NCI-H2227 treated with DMSO at 0.1 percent for 48 hours (cell line): ENCODE data around the gene LRRC46.

Experiments
- DNase-seq: peaks from one replicate; lab custom pipeline; 2025; lab: John Stamatoyannopoulos, UW

Gene LRRC46

DNA sequence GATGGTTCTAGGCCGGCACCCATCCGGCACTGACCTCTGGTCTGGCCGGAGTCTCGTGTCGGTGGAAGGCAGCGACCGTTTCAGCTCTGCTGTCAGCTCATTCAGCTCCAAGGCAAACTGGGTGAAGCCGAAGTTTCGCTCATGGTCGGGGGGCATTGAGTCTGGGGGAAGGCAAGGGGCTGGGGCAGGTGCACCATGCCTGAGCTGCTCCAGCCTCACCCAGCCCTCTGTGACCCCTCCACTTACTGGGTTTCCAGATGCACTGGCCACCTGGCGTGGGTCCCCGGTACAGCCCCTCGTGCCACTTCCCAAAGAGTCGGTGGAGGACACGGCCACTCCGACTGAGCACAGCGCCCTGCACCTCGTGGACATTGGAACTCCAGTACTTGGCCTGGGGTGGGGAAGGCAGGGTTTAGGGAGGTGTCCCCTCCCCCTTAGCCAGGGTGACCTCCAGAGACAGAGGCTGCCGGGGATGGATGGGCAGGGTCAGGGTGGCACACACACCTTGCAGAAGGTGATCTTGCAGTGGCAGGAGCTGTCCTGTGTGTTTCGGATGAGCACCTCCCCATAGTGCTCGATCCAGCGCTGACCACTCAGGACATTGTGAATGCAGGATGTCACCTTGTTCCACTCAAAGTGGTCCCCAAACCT lies 22.5 kb upstream of the LRRC46 start:
- DNase-seq: no peak

DNA sequence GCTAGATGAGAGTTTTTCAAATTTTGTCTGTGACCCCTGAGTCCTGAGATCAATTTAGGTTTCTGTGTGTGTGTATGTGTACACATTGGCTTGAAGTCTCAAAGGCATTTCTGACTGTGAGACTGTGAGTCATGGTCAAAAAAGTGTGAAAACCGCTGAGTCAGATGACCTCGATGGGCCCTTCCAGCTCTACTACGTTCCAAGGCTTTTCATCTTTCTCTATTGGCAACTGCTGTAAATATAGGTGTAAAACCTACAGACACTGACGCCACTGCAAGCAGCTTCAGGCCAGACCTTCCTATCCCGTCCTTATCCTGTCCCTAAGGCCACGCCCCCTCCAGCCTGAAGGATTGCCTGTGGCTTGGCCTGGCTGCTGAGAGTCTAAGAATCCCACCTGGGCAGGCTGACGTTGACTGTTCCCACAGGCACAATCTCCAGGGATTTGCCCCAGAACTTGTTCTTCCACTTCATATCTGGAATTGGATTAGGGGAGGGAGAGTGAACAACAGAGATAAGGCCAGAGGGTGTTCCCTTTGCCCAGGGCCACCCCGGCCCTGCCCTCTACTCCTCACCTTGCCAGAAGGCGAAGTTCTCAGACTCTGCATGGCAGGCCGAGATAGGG lies 21.2 kb upstream of the LRRC46 start:
- no peak for DNase-seq

DNA sequence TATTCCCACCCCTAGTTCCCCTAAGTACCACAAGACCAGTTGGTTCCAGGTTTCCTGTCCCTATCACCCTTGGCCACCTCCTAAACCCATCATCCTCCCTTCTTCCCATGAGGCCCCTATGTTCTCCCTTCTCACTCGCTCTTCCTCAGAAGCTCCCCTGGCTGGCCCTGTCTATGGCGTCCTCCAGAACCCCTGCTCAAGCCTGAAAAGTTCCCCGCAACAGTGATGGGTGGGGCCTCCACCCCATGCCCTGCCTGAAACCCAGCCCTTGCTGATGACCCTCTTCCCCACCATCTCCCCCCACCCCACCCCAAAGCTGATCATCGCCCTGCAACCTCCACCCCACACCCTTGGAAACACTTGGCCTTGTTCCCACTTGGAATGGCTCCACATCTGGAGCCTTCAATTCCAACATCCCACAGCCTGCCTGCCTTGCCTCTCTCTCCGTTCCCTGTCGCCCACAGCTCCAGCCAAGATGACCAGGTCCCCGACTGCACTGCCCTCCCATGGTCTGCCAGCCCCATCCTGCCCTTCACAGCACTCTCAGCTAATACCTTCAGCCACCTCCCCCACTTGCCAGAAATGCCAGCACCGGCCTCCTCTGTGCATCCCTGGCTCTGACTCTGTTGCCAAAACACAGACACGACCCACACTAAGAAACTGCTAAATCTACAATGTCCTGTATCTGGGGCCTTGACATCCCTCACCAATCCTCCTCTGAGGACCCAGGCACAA lies 20.4 kb upstream of the LRRC46 start:
- no peak for DNase-seq

DNA sequence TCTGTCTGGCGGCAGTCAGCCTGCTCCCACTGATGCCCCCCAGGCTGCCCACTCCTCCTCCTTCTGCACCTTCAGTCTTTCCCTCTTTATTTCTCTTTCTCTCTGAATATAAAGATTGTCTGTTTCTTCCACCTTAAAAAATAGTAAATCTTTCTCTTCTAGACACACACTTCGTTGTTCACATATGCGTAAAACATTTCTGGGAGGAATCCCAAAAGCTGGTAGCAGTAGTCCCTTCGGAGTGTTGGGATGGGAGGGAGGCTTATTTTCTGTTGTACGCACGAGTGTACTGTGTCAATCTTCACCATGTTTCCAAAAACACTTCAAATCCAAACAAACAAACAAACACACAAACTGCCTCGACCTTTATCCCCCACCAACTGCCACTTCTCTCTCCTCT lies 19.8 kb upstream of the LRRC46 start:
- DNase-seq: no peak

DNA sequence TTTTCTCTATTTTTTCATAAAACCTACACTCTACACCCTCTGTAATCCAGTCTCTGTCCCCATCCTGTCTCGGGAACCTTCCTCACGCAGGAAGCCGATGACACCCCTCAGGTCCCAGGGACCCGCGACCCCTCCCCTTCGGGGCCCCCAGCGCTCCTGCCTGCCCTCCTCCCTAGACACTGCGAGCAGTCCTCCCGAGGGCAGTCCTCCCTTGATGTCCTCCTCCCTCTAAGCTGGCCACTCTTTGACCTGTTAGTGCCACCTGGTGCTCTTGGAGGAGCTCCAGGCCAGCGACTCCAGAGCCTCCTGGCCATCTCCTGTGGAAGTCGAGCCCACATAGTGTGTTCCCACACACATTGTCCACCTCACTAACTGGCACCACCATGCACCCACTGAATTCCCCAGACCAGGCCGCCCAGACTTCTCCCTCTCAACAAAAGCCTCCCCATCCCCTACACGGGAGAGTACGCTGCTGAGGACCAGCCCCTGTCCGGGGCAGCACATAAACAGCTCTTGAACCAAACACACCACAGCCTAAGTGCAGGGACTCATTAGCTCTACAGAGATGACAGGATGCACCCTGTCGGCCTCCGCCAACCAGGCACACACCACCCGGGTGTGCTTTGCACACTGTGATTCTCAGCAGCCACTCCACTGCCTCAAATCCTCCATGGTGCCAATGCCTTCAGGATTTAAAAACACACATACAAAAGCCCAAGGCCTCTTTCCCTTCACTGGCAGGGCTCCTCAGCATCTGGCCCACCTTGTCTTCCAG lies 19.1 kb upstream of the LRRC46 start:
- DNase-seq: no peak

DNA sequence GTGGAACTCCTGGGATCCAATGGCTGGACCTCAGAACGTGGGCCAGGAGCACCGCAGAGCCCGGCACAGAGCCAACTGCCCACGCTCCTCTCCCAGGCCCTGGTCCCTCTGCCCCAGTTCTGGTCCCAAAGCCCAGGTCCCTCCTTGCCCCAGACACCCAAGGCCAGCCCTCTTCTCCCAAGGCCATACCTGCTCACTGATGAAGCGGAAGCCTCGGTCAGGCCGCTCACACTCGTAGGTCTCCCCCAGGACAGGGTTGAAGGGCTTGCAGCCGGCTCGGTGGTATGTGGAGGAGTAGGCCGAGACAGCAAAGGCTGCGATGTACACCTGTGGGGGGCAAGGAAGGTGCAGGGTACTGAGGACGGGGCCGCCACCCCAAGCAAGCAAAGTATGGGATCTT lies 18.4 kb upstream of the LRRC46 start:
- no peak for DNase-seq

DNA sequence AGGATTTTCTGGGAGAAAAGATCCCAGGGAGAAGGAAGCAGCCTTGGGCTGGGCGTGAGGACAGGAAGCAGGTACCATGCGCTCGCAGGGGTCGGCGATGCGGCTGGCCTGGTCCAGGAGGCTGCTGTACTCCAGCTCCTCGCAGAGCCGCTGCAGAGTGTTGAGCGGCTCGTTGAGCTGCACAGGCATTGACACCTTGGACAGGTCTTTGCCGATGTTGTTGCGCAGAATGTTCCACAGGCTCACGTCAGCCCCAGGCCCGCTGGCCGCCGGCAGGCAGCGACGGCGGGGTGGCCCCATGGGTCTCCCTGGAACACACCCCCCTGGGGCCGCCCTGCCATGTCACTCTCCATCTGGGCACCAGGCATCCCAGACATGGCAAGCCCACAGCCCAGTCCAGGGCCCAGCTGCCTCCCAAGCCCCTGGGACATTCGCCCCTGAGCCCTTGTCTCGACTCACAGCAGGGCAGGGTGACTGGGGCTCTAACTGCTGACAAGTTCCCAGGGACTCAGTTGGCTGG lies 17.9 kb upstream of the LRRC46 start:
- no peak for DNase-seq

DNA sequence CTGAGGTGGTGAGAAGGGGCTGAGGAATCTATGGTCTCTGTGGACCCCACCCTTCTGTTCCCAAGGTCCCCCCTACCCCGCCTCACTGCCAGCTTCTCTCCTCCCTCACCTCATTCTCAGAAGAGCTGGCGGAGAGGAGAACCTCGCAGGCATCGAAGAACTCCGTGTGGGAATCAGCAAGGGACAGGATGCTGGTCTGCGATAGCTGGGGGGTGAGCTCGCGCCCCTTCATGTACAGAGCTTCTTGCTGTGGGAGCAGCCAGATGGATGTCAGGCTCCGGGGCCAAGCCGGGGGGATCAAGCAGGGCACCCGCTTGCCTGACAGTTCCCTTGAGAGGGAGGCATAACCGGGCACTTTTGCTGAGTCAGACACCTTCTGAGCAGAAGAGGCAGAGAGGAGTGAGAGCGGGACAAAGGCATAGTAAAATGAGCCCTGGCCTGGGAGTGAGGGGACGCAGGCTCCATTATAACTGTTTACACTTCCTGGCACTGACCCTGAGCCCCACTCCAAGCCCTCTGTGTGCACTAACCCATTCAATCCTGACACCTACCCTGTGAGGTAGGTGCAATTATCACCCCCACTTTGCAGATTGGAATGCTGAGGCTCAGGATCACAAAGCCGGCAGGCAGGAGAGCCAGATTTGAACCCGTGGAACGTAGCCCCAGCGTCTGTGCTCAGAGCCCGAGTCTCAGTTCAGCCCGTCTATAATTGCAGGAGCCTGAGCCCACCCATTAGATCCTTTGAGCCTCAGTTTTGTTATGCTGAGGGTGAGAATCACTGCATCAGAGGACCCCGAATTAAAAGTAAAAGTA lies 16.2 kb upstream of the LRRC46 start:
- DNase-seq: no peak

DNA sequence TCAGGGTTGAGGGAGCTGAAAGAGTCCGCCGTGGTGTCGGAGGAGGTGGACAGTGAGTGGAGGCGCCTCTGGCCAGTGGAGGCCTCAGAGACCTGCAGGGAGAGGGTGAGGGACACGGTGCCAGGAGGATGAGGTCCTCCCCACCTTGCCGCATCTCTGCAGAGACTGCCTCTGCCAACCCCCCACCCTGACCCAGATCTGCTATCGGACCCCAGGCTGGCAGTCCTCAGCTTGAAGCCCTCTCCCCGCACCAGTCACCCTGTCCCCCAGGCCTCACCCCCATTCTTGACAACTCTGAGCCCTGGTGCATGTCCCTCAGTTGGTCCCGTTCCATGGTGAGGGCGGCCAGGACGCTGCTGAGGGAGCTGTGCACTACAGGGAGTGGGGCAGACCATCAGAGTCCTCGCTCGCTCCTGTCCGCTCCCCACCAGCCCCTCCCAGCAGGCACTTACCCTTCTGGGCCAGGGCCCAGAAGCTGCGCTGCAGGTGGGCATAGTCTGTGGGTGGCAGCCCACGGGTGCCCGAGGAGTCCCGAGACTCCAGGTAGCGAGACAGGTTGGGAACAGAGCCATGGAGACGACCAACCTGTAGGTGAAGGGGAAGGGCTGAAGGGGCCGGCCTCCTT lies 15.2 kb upstream of the LRRC46 start:
- DNase-seq: no peak

DNA sequence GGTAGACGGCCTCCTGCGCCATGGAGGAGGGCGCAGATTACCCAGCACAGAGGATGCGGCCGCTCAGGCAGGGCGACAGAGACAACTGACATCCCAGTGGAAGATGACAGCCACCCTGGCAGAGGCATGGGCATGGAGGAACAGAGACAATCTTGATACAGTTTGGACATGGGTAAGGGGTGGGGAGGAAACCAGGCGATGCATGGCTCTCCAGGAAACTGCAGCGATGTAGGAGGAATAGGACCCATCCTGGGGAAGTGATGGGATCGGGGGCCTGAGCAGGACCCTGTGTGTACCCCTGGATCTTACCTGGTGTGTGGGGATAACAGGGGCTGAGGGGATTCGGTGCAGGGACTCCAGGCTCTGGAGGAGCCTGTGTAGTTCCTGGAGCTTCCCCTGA lies 14.5 kb upstream of the LRRC46 start:
- DNase-seq: no peak

DNA sequence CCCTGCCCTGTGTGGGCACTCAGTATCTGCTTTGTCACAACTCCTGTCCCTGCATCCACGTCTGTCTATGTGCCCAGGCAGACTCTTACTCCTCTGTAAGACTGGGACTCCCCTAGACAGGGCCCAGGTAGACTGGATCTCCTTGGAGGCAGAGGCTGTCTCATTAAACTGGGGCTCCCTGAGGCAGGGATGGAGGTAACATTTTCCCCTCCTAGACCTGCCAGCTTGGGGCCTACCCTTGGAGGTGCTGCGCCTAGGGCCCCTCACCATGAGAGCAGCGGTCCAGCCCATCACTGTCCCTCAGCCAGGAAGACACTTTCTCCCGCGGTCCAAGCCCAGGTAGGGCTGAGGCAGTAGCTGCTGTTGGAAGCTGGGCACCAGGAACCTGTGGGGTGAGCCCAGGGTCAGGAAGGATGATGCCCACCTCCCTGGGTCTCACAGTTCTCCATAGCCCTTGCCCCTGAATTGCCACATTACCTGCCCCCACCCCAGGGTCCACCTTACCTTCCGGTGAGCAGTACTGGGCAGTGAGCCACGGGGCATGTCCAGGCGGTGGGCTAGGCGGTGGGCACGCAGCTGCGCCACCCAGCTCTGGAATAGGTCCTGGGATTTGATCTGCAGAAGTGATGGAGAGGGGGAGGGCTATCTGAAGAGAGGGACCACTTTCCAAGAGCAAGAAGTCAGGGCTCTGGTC lies 13.3 kb upstream of the LRRC46 start:
- DNase-seq: no peak

DNA sequence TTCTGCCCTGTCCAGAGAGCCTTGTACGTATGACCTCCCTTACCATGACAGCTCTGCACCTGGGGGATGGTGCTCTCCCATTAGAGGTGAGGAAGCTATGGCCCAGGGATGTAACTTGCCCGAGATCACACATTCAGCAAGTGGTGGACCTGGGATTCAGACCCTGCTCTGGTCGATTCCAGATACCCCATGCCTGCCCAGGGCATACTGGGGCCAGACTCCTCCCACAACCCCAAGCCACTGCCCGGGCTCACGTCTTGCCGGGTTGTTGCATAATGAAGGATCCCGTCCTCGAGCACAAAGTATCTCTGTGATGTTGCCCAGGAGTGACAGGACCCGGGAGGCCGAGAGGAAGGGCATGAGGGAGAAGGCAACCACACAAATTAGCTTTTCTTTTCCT lies 12.0 kb upstream of the LRRC46 start:
- no peak for DNase-seq

DNA sequence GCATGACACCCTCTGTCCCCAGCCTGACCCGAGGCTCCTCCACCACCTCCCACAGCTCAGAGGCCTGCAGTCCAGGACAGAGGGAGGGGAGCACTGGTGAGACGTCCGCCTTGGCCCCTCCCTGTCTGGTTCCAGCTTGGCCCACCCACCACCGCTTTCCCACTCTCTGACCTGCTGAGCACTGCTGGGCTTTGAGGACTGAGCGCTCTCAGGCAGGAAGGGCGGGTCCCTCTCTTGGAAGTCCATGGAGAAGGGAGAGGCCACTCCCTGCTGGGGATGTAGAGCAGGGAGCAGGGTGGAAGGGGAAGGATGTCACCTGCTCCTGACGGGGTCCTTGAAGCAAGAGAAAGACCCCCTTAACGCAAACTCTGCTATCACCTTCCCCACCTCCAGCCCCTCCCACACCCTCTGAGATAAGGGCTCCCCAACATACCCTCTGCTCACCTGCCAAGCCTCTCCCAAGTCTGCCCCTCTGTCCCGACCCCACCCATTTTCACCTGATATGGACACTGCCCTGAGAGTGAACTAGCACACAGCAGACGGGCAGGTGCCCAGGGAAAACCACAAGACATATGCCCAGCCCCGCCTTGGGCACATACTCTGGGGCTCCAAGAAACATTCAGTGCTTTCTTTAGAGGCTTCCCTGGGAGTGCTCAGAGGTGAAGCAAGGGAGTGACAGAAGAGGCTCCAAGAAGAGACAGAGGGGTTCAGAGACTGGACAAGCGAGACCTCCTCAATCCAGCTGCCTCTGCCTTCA lies 11.3 kb upstream of the LRRC46 start:
- DNase-seq: no peak

DNA sequence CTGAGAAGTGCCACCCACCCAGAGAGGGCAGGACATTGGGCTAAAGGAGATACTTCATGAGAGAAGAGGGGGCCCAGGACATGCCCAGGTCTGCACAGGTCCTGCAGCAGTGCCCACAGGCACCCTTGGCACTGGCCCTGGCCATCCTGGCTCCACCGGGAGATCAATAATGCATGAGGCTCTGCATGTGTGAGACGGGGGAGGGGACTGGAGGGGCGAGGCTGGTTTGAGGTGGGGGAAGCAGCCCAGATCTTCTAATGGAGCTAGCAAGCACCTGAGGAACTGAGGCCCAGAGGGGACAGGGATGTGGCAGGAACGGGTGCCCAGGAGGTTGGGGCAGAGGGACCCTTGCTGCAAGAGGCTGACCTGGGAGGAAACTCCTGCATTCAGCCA lies 10.4 kb upstream of the LRRC46 start:
- no peak for DNase-seq

DNA sequence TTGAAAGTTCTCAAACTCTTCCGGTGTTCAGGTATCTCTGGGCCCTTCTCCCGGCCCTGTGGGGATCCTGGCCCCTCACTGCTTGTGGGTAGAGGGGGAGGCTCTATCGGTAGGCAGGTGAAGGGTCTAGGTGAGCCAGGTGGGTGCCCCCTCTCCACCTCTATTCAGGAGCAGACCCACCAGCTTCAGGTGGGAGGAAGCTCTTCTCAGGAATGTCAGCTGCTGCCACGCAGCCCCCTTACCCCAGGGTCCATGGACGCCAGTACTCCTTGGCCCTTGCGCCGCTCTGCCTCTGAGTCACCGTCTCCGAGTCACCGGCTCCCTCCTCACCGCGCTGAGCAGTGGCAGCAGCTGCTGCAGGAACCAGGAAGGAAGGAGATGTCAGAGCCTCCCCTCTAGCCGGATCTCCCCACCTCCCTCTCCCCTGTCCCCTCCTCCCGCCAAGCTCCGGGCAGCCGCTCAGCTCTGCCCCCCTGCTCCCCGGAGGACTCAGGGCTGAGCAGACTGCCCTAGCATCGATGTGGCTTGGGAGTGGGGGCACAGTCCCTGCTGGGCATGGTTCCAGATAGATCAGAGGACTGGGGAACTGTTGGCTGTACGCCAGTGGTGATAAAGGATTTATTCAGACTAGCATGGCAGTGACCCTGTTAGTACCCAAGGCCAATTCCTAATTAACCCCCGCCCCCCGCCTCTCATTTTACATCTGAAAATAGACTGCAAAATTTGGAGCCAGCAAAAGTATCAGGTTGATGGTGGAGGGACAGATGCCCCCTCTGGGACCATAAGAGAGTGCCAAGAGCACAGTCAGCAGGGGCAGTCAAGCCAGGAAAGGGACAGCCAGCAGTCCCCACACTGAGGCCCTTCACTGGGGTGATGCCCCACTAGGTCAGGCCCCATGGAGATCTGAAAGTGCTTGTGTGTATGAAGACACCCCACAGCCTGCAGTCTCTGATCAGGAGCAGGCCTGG lies 9.8 kb upstream of the LRRC46 start, which contains the start of gene OSBPL7:
Gene OSBPL7, minus strand, starts transcription at position 371 of the 968 bp plus-strand sequence. CDS start 1,516 bp downstream, outside the sequence.
- peak; percentile 81 for DNase-seq

DNA sequence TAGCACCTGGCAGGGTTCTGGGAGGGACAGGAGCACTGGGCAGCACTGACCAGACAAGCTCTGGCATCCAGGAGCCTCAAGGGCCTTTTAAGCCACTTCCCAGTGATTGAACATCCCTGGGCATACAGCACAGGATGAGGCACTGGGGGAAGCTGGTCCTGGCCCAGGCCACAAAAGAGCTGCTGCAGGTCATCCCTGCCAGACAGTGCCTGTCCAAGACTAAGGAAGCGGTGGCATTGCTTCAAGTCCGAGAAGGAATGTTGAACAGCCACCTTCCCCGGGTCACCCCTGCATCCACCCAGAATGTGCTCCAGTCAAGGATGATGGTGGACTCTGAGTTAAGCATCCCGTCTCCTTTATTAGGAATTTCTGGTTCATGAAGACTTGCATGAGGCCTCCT lies 8.7 kb upstream of the LRRC46 start:
- no peak for DNase-seq

DNA sequence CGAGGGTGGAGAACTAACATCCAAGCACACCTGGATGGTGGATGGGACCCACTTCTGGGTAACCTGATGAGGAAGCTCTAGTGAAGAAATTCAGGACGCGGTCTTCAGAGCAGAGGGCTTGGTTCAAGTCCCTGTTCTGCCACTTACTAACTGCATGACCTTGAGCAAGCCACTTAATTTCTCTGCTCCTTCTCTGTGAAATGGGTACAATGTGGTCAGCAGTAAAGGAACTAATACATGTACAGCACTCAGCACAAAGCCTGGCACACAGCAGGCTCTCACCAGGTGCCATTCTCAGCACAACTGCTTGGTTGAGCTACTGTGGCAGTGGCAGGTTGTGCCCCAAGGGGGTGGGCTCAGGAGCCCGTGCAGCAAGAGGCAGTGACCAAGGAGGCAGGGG lies 8.0 kb upstream of the LRRC46 start:
- DNase-seq: no peak

DNA sequence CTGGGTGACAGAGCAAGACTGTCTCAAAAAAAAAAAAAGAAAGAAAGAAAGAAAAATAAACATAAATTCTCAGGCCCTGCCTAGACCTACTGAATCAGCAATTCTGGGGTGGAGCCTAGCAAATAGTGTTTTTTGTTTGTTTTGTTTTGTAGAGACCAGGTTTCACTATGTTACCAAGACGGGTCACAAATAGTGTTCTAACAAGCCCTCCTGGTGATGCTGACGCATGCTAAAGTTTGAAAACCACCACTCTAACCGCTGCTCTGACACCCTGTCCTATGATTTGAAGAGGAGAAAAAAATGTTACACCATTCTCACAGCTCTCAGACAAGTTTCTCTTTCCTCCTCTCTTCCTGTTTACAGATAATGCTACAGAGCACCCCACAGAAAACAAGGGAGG lies 1.6 kb upstream of the LRRC46 start:
- no peak for DNase-seq
